Stimulated activated naive B cell treated with anti-CD40 and anti-IgM and Interleukin-4, amounts not matched to agents 10 μg/mL and 1 μg/mL and 100 μg/mL, for 72 hours (primary cell): Measurements from ENCODE around the gene HELZ.
"Not testable (repeated sequence)": the region's sequence is repeated elsewhere in the genome, so short reads cannot be mapped to it uniquely, and the experiment has no call there.

ENCODE experiments used
- ATAC-seq, 2 donors: fragments of 150-1000 bp; cut with Tn5 transposase; replicated peaks; 2 replicates each; pipeline ENCODE4 v1.10.0; 2021; ENCODE audit warnings: moderate library complexity in 1 of 2
- DNase-seq: peaks from one replicate; pipeline ENCODE4 v3.0.0; 2021
- H3K27ac Mint-ChIP-seq: one replicate; pipeline ENCODE4 v1.8.0; 2022; ENCODE audit warnings: mild to moderate bottlenecking, mixed read lengths
- H3K27me3 Mint-ChIP-seq, 2 donors: one replicate each; pipeline ENCODE4 v1.8.0; 2022; ENCODE audit warnings: mixed read lengths in 2 of 2
- H3K36me3 Mint-ChIP-seq, 2 donors: one replicate each; pipeline ENCODE4 v1.8.0; 2022; ENCODE audit warnings: mixed read lengths in 2 of 2, mild to moderate bottlenecking in 1 of 2
- H3K4me1 Mint-ChIP-seq, 2 donors: one replicate each; pipeline ENCODE4 v1.8.0; 2022; ENCODE audit warnings: mixed read lengths in 2 of 2, mild to moderate bottlenecking in 1 of 2
- H3K4me3 Mint-ChIP-seq, 2 donors: one replicate each; pipeline ENCODE4 v1.8.0; 2022; ENCODE audit warnings: mild to moderate bottlenecking in 2 of 2, mixed read lengths in 2 of 2, moderate library complexity in 1 of 2
- H3K9me3 Mint-ChIP-seq, 2 donors: one replicate each; pipeline ENCODE4 v1.8.0; 2022; ENCODE audit warnings: mixed read lengths in 2 of 2, mild to moderate bottlenecking in 1 of 2

HELZ gene

GRCh38 chr17:67278363-67278762 is 33.4 kb upstream of the HELZ start:
- ATAC-seq (no peak), DNase-seq (no peak)
- no peaks in the 10 kb centered on the region for H3K36me3 Mint-ChIP-seq
- no peaks in the 10 kb centered on the region for H3K9me3 Mint-ChIP-seq
- no peak overlapping the region for H3K27ac Mint-ChIP-seq
- H3K4me1 Mint-ChIP-seq = no peaks in the 10 kb centered on the region
- H3K4me3 Mint-ChIP-seq = no peak overlapping the region
- H3K27me3 Mint-ChIP-seq = no peaks in the 10 kb centered on the region

GRCh38 chr17:67276075-67276474 is 31.1 kb upstream of the HELZ start:
- H3K36me3 Mint-ChIP-seq = no peaks in the 10 kb centered on the region
- no peaks in the 10 kb centered on the region for H3K4me1 Mint-ChIP-seq
- H3K4me3 Mint-ChIP-seq = no peak overlapping the region
- no peaks in the 10 kb centered on the region for H3K27me3 Mint-ChIP-seq
- no peaks in the 10 kb centered on the region for H3K9me3 Mint-ChIP-seq
- no peak for DNase-seq
- ATAC-seq = no peak
- H3K27ac Mint-ChIP-seq = no peak overlapping the region

- H3K9me3 Mint-ChIP-seq = no peaks in the 10 kb centered on the region
- no peak overlapping the region for H3K27ac Mint-ChIP-seq
- no peak for ATAC-seq
- no peaks in the 10 kb centered on the region for H3K4me1 Mint-ChIP-seq
- DNase-seq = no peak
- no peaks in the 10 kb centered on the region for H3K27me3 Mint-ChIP-seq
- H3K36me3 Mint-ChIP-seq = no peaks in the 10 kb centered on the region
- no peak overlapping the region for H3K4me3 Mint-ChIP-seq
Measured at GRCh38 chr17:67274466-67274865, 29.5 kb upstream of the HELZ start.

GRCh38 chr17:67273900-67274299 is 28.9 kb upstream of the HELZ start:
- no peak overlapping the region for H3K27ac Mint-ChIP-seq
- ATAC-seq (no peak), DNase-seq (no peak)
- H3K36me3 Mint-ChIP-seq = no peaks in the 10 kb centered on the region
- H3K4me3 Mint-ChIP-seq = no peak overlapping the region
- H3K9me3 Mint-ChIP-seq = no peaks in the 10 kb centered on the region
- no peaks in the 10 kb centered on the region for H3K27me3 Mint-ChIP-seq
- H3K4me1 Mint-ChIP-seq = no peaks in the 10 kb centered on the region

- Mint-ChIP-seq H3K4me1 (no peaks in the 10 kb centered on the region), H3K9me3 (no peaks in the 10 kb centered on the region), H3K4me3 (no peak overlapping the region), H3K27me3 (no peaks in the 10 kb centered on the region), H3K27ac (no peak overlapping the region), H3K36me3 (no peaks in the 10 kb centered on the region)
- ATAC-seq (no peak), DNase-seq (no peak)
Measured at GRCh38 chr17:67272312-67273047, 27.5 kb upstream of the HELZ start.

- H3K4me1 Mint-ChIP-seq, H3K36me3 Mint-ChIP-seq: not testable (repeated sequence)
Measured at GRCh38 chr17:67271187-67271586, 26.2 kb upstream of the HELZ start.

GRCh38 chr17:67270416-67270815 is 25.4 kb upstream of the HELZ start:
- no peak overlapping the region for H3K4me3 Mint-ChIP-seq
- H3K4me1 Mint-ChIP-seq = no peaks in the 10 kb centered on the region
- DNase-seq (no peak), ATAC-seq (no peak)
- H3K36me3 Mint-ChIP-seq = no peaks in the 10 kb centered on the region
- no peaks in the 10 kb centered on the region for H3K9me3 Mint-ChIP-seq
- H3K27ac Mint-ChIP-seq = no peak overlapping the region
- no peaks in the 10 kb centered on the region for H3K27me3 Mint-ChIP-seq

More at GRCh38 chr17:67271187-67271586, 26.2 kb upstream of the HELZ start:
- DNase-seq, ATAC-seq, H3K27me3 Mint-ChIP-seq, H3K4me3 Mint-ChIP-seq, H3K27ac Mint-ChIP-seq, H3K9me3 Mint-ChIP-seq: not testable (repeated sequence)

- H3K9me3 Mint-ChIP-seq = no peaks in the 10 kb centered on the region
- no peak overlapping the region for H3K4me3 Mint-ChIP-seq
- ATAC-seq = no peak
- H3K27me3 Mint-ChIP-seq = no peaks in the 10 kb centered on the region
- H3K27ac Mint-ChIP-seq = no peak overlapping the region
- H3K36me3 Mint-ChIP-seq = no peaks in the 10 kb centered on the region
- no peak for DNase-seq
- H3K4me1 Mint-ChIP-seq = no peaks in the 10 kb centered on the region
Measured at GRCh38 chr17:67266496-67266895, 21.5 kb upstream of the HELZ start.

- no peak for ATAC-seq
- no peak overlapping the region for H3K27ac Mint-ChIP-seq
- no peak for DNase-seq
- no peak overlapping the region for H3K4me3 Mint-ChIP-seq
- H3K9me3 Mint-ChIP-seq = no peaks in the 10 kb centered on the region
- H3K36me3 Mint-ChIP-seq = no peaks in the 10 kb centered on the region
- H3K27me3 Mint-ChIP-seq = no peaks in the 10 kb centered on the region
- no peaks in the 10 kb centered on the region for H3K4me1 Mint-ChIP-seq
Measured at GRCh38 chr17:67265436-67266019, 20.5 kb upstream of the HELZ start.

- Mint-ChIP-seq H3K27ac (no peak overlapping the region), H3K27me3 (peaks cover 0 to 2% of the 10 kb centered on the region in 2 donors), H3K4me1 (peaks cover 2 to 13% of the 10 kb centered on the region in 2 donors), H3K9me3 (no peaks in the 10 kb centered on the region), H3K36me3 (no peaks in the 10 kb centered on the region), H3K4me3 (no peak overlapping the region)
- DNase-seq = no peak
- no peak for ATAC-seq
Measured at GRCh38 chr17:67262435-67263117, 17.6 kb upstream of the HELZ start.

- H3K27me3 Mint-ChIP-seq = peaks cover 0 to 5% of the 10 kb centered on the region in 2 donors
- no peaks in the 10 kb centered on the region for H3K36me3 Mint-ChIP-seq
- peaks cover 3 to 16% of the 10 kb centered on the region in 2 donors for H3K4me1 Mint-ChIP-seq
- no peaks in the 10 kb centered on the region for H3K9me3 Mint-ChIP-seq
- DNase-seq = no peak
- H3K27ac Mint-ChIP-seq = no peak overlapping the region
- no peak for ATAC-seq
- no peak overlapping the region for H3K4me3 Mint-ChIP-seq
Measured at GRCh38 chr17:67260170-67260987, 15.4 kb upstream of the HELZ start.

- ATAC-seq (no peak), DNase-seq (no peak)
- H3K4me1 Mint-ChIP-seq = peaks cover 3 to 16% of the 10 kb centered on the region in 2 donors
- H3K27me3 Mint-ChIP-seq = peaks cover 0 to 5% of the 10 kb centered on the region in 2 donors
- no peaks in the 10 kb centered on the region for H3K36me3 Mint-ChIP-seq
- no peak overlapping the region for H3K4me3 Mint-ChIP-seq
- no peaks in the 10 kb centered on the region for H3K9me3 Mint-ChIP-seq
- H3K27ac Mint-ChIP-seq = no peak overlapping the region
Measured at GRCh38 chr17:67258821-67259468, 13.9 kb upstream of the HELZ start.

- H3K27me3 Mint-ChIP-seq = peaks cover 0 to 5% of the 10 kb centered on the region in 2 donors
- ATAC-seq = peak in 1 of 2 donors; percentile 36
Measured at GRCh38 chr17:67256075-67256732, 11.2 kb upstream of the HELZ start.

More at GRCh38 chr17:67256075-67256732, 11.2 kb upstream of the HELZ start:
- H3K36me3 Mint-ChIP-seq = no peaks in the 10 kb centered on the region
- no peak overlapping the region for H3K4me3 Mint-ChIP-seq
- H3K9me3 Mint-ChIP-seq = no peaks in the 10 kb centered on the region
- H3K27ac Mint-ChIP-seq = no peak overlapping the region
- DNase-seq = no peak
- H3K4me1 Mint-ChIP-seq = peaks cover 3 to 16% of the 10 kb centered on the region in 2 donors
